ACC112 (cell line): ENCODE results near the gene DNAJC2.

ENCODE experiments used
- H2AFZ ChIP-seq: fragments of 200-600 bp; sonication (generic); one replicate; pipeline ENCODE4 v1.6.0; 2017; ENCODE audit warnings: antibody characterized with exemption, low read length; ENCODE audit not compliant: unreplicated experiment
- H3K27ac ChIP-seq: fragments of 200-600 bp; sonication (generic); 2 replicates; pipeline ENCODE4 v1.5.1; 2014; ENCODE audit warnings: low read depth, mild to moderate bottlenecking, antibody characterized with exemption, low read length, moderate library complexity
- H3K27me3 ChIP-seq: fragments of 200-600 bp; sonication (generic); 2 replicates; pipeline ENCODE4 v1.6.1; 2014; ENCODE audit warnings: mild to moderate bottlenecking, antibody characterized with exemption, low read length, moderate library complexity, mixed read lengths; ENCODE audit not compliant: insufficient read depth
- H3K36me3 ChIP-seq: fragments of 200-600 bp; sonication (generic); 2 replicates; pipeline ENCODE4 v1.6.1; 2016; ENCODE audit warnings: mild to moderate bottlenecking, antibody characterized with exemption, low read length, moderate library complexity, mixed read lengths; ENCODE audit not compliant: insufficient read depth
- H3K4me1 ChIP-seq: fragments of 200-600 bp; sonication (generic); one replicate; pipeline ENCODE4 v1.6.1; 2016; ENCODE audit warnings: low read length, mixed read lengths; ENCODE audit not compliant: insufficient read depth, unreplicated experiment, control insufficient read depth
- H3K4me3 ChIP-seq: fragments of 200-600 bp; sonication (generic); 2 replicates; pipeline ENCODE4 v1.5.1; 2014; ENCODE audit warnings: mild to moderate bottlenecking, low read depth, low read length
- H3K79me2 ChIP-seq: fragments of 200-600 bp; sonication (generic); one replicate; pipeline ENCODE4 v1.6.0; 2016; ENCODE audit warnings: low read length; ENCODE audit not compliant: control insufficient read depth, unreplicated experiment, insufficient read depth

Gene DNAJC2

GRCh38 chr7:103379270-103379975 is 34.9 kb upstream of the DNAJC2 start:
- no peaks in the 10 kb centered on the region for H3K79me2 ChIP-seq
- no peaks in the 10 kb centered on the region for H3K36me3 ChIP-seq
- no peak overlapping the region for H3K27ac ChIP-seq
- peak overlapping the region; percentile 55 for H2AFZ ChIP-seq
- peak overlapping the region; percentile 46 for H3K4me3 ChIP-seq
- H3K4me1 ChIP-seq = peaks cover 6% of the 10 kb centered on the region
- no peaks in the 10 kb centered on the region for H3K27me3 ChIP-seq

- Histone ChIP-seq H3K4me1 (no peaks in the 10 kb centered on the region), H3K36me3 (peaks cover 10% of the 10 kb centered on the region), H3K27me3 (no peaks in the 10 kb centered on the region), H3K79me2 (no peaks in the 10 kb centered on the region), H3K4me3 (no peak overlapping the region), H3K27ac (no peak overlapping the region), H2AFZ (no peak overlapping the region)
Observed at GRCh38 chr7:103373866-103374643, 29.5 kb upstream of the DNAJC2 start.

GRCh38 chr7:103369432-103369831 is 24.9 kb upstream of the DNAJC2 start:
- Histone ChIP-seq H3K79me2 (no peaks in the 10 kb centered on the region), H3K27ac (no peak overlapping the region), H3K36me3 (peaks cover 38% of the 10 kb centered on the region), H3K27me3 (no peaks in the 10 kb centered on the region), H2AFZ (no peak overlapping the region), H3K4me1 (no peaks in the 10 kb centered on the region), H3K4me3 (no peak overlapping the region)

- Histone ChIP-seq H3K4me3 (peak overlapping the region; percentile 96), H3K27ac (no peak overlapping the region), H3K79me2 (peaks cover 72% of the 10 kb centered on the region), H3K36me3 (peaks cover 8% of the 10 kb centered on the region; the same call in 1 of the 2 replicates), H3K27me3 (no peaks in the 10 kb centered on the region), H3K4me1 (peaks cover 21% of the 10 kb centered on the region), H2AFZ (no peak overlapping the region)
Observed at GRCh38 chr7:103349805-103350204, 5.2 kb upstream of the DNAJC2 start.

- peak overlapping the region; percentile 96 for H3K4me3 ChIP-seq
- no peaks in the 10 kb centered on the region for H3K27me3 ChIP-seq
- H3K36me3 ChIP-seq = peaks cover 8% of the 10 kb centered on the region; the same call in 1 of the 2 replicates
- no peak overlapping the region for H3K27ac ChIP-seq
- H2AFZ ChIP-seq = no peak overlapping the region
- peaks cover 21% of the 10 kb centered on the region for H3K4me1 ChIP-seq
- H3K79me2 ChIP-seq = peaks cover 76% of the 10 kb centered on the region
Observed at GRCh38 chr7:103348959-103349358, 4.4 kb upstream of the DNAJC2 start.

- peak overlapping the region; percentile 96 for H3K4me3 ChIP-seq
- H3K27ac ChIP-seq = no peak overlapping the region
- peaks cover 8% of the 10 kb centered on the region; the same call in 1 of the 2 replicates for H3K36me3 ChIP-seq
- H3K27me3 ChIP-seq = no peaks in the 10 kb centered on the region
- H2AFZ ChIP-seq = no peak overlapping the region
- H3K4me1 ChIP-seq = peaks cover 22% of the 10 kb centered on the region
- peaks cover 80% of the 10 kb centered on the region for H3K79me2 ChIP-seq
Observed at GRCh38 chr7:103348452-103348851, 3.9 kb upstream of the DNAJC2 start.

GRCh38 chr7:103347507-103348267 is 3.1 kb upstream of the DNAJC2 start, which contains the start of gene PSMC2:
TSS of gene PSMC2 (plus strand) at chr7:103347643. CDS start at chr7:103347712, 69 bp downstream.
- Histone ChIP-seq H3K27ac (peak within 1 kb of the TSS; percentile 93), H3K4me1 (peaks cover 29% of the 10 kb centered on the region), H3K27me3 (no peaks in the 10 kb centered on the region), H3K4me3 (peak within 1 kb of the TSS; percentile 96), H3K79me2 (peaks cover 80% of the 10 kb centered on the region), H2AFZ (peak within 1 kb of the TSS; percentile 91), H3K36me3 (peaks cover 3% of the 10 kb centered on the region; the same call in 1 of the 2 replicates)

GRCh38 chr7:103346396-103346795 is 1.8 kb upstream of the DNAJC2 start:
- no peaks in the 10 kb centered on the region for H3K27me3 ChIP-seq
- peaks cover 80% of the 10 kb centered on the region for H3K79me2 ChIP-seq
- peaks cover 33% of the 10 kb centered on the region for H3K4me1 ChIP-seq
- H3K4me3 ChIP-seq = peak overlapping the region; percentile 96
- no peak overlapping the region for H3K27ac ChIP-seq
- peak overlapping the region; percentile 91 for H2AFZ ChIP-seq
- H3K36me3 ChIP-seq = peaks cover 7% of the 10 kb centered on the region

GRCh38 chr7:103343758-103344452 is 662 bp downstream of the DNAJC2 start:
- Histone ChIP-seq H3K36me3 (peaks cover 15% of the 10 kb centered on the region), H2AFZ (peak overlapping the region; percentile 100), H3K27ac (peak overlapping the region; percentile 71), H3K27me3 (no peaks in the 10 kb centered on the region), H3K4me3 (peak overlapping the region; percentile 92), H3K79me2 (peaks cover 75% of the 10 kb centered on the region), H3K4me1 (peaks cover 24% of the 10 kb centered on the region)

- Histone ChIP-seq H3K4me1 (peaks cover 24% of the 10 kb centered on the region), H3K27me3 (no peaks in the 10 kb centered on the region), H3K27ac (no peak overlapping the region), H2AFZ (no peak overlapping the region), H3K36me3 (peaks cover 15% of the 10 kb centered on the region), H3K79me2 (peaks cover 71% of the 10 kb centered on the region), H3K4me3 (peak overlapping the region; percentile 92)
Observed at GRCh38 chr7:103343332-103343731, 1.2 kb downstream of the DNAJC2 start.
